NCI-H187 treated with DMSO at 0.1 percent for 48 hours (cell line): ENCODE data around the gene AP1G2.

Experiments used
- DNase-seq: peaks from one replicate; lab custom pipeline; 2025; lab: John Stamatoyannopoulos, UW

The AP1G2 gene

DNA sequence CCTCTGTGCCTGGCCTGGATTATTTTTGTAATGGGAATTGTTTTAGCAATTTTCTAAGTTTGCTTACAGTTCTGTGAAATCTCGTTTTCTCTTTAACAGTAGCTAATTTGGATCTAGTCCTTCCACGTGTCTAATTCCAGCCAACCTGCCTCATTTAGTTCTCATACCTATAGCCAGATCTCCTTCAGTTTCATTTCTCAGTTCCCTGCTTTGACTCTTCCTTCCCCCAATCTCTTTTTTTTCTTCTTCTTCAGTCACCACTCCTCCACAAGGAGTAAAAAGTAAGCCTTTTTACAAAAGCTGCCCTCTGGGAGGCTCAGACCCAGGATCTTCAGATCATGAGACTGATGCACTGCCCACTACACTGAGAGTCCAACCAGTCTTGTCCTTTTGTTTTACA is 10.1 kb downstream of the AP1G2 start:
- no peak for DNase-seq

DNA sequence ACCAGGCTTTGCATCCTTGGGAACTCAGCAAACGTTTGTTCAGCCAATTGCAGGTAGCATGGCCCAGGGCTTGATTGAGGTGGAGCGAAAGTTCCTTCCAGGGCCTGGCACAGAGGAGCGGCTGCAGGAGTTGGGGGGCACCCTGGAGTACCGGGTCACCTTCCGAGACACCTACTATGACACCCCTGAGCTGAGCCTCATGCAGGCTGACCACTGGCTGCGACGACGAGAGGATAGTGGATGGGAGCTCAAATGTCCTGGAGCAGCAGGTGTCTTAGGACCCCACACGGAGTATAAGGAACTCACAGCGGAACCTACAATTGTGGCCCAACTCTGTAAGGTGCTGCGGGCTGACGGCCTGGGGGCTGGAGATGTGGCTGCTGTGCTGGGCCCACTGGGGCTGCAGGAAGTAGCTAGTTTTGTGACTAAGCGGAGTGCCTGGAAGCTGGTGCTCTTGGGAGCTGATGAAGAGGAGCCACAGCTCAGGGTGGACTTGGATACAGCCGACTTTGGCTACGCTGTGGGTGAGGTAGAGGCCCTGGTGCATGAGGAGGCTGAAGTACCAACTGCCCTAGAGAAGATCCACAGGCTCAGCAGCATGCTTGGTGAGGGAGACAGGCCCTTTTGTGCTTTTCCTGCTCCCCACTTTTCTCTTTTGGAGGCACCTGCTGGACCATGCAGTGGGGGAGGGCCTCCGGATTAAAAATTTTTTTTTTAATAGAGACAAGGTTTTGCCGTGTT is 10.7 kb downstream of the AP1G2 start:
- DNase-seq = no peak

DNA sequence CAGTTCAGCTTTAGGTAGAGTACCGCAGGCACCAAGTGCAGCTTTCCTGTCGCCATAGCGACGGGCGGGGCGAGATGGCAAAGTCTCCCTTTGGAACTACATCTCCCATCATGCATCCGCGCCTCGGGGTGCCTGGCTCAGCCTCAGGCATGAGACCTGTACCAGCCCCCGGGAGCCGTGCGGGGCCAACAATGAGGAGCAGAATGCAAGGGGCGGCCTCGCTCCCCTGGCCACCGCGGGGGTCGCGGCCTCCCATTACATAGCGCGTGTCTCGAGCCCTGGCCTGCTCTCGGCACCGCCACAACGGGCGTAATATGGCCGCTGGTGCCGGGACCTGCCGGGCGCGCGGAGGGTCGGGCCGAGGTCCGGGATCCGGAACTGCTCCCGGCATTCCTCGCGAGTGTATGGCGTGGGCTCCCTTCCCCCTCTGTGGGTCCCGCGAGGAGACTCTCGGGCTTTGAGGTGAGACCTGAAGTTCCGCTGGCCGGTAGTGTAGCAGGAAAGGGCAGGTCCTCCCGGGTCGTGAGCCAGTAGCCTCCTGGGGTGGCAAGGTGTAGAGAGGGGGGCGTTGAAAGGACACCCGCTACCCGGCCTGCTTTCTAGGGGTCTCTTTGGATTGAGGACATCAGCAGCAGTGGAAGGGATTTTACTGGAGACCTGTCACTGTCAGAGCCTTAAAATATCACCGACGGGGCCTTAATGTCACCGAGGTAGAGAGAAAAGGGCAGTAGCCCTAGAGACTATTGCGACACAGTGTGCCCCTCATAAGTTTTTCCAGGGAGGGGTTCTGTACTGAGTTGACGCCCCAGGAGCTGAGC is 11.5 kb downstream of the AP1G2 start, which contains the start of gene THTPA:
THTPA (plus strand) TSS at position 390 of the 818 bp plus-strand sequence. CDS start 487 bp downstream, outside the sequence.
- DNase-seq = peak; percentile 50

DNA sequence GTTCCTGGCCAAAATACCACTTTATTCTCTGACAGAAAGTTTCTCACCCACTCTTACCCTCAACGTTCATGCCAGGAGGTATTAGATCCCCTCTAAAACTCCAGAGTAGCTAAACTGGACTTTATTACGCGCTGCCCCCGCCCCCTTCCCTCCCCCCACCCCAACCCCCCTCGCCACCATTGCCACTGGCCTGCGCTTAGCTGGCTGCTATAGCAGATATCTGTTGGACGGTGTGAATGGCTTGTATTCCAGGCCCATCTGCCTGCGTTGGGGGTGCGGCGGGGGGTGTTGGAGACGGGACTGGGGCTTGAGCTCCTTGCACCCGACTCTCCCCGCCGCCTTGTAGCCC is 12.1 kb downstream of the AP1G2 start:
- DNase-seq = no peak

DNA sequence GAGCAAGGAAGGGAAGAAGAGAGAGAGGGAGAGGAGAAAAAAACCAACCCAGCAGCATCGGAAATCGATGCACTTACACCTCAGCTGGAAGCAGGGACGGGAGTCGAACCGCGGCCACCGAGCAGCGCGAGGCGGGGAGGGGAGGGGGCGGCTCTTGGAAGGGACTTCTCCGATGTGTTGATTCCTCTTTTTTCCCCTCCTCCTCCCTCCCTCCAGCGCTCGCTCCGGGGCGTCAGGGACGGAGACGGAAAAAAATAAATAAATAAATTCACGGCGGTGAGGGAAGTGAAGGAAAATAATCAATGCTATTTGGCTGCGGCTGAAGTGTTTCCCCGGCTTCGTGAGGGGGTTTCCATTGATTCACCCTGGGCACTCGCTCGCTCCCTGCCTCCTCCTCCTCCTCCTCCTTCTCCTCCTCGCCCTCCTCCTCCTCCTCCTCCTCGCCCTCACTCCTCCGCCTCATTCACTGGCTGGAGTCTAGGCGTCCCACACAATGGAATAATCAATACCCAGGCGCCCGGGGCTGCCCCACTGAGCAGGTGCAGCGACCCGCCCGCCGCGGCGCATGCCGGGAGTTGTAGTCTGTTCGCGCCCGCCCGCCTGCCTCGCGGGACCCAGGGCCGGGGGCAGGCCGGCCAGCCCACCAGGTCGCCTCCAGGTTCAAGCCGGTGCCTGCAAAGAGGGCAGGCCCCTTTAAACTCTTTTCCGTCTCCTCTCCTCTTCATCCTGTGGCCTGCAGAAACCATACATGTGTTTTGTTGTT is 16.1 kb downstream of the AP1G2 start, which contains the start of gene ZFHX2:
ZFHX2 (minus strand) TSS at position 500 of the 763 bp plus-strand sequence. CDS start 16,440 bp downstream, outside the sequence.
- DNase-seq = peak; percentile 59

DNA sequence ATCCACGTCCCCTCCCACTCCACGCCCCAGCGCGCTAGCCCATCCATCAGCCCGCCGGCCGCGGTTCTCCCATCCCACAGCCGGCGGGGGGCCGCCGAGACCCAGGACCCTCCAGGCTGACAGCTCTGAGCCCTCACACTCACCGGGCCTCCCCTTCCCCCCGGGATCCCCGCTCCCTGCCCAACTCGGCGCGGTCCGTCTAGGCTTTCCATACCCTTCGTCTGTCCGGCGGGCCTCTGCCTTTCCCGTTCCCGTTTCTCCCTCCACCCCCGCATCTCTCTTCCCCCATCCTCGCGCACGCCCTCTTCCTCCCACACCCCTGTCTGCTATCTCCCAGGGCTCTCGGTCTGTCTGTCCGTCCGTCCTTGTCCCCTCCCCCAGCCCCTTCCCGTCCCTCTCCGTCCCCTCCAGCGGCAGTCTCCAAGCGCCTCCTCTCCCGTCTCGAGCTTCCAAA is 16.8 kb downstream of the AP1G2 start:
- no peak for DNase-seq

DNA sequence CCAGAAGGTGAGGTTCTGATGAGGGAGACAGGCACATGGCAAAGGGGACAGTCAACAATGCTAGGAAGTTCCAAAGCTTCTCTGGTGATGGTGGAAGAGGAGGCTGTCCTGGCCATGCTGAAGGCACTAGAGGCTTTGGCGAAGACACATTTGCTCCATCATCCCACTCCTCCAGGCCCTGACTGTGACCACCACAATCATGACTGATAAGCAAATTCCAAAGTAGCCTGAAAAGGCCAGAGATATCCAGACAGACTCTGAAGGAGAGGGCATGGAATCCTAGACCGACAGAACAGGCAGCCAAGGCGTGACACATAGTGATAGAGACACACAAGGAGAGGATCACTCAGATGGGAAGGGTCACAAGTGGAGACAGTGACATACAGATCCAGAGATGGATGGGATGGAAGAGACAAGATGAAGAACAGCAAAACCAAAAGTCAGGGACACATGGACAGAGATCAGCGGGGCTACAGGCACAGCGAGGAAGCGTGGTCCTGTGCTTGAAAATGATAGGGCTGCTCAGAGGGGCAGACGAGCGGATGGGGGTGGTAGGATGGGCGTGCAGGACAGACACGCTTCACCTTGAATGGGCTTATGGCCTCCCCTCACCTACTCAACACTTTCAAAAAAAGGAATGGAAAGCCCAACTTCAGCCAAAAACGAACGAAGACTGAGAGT is 17.3 kb downstream of the AP1G2 start:
- DNase-seq = no peak

DNA sequence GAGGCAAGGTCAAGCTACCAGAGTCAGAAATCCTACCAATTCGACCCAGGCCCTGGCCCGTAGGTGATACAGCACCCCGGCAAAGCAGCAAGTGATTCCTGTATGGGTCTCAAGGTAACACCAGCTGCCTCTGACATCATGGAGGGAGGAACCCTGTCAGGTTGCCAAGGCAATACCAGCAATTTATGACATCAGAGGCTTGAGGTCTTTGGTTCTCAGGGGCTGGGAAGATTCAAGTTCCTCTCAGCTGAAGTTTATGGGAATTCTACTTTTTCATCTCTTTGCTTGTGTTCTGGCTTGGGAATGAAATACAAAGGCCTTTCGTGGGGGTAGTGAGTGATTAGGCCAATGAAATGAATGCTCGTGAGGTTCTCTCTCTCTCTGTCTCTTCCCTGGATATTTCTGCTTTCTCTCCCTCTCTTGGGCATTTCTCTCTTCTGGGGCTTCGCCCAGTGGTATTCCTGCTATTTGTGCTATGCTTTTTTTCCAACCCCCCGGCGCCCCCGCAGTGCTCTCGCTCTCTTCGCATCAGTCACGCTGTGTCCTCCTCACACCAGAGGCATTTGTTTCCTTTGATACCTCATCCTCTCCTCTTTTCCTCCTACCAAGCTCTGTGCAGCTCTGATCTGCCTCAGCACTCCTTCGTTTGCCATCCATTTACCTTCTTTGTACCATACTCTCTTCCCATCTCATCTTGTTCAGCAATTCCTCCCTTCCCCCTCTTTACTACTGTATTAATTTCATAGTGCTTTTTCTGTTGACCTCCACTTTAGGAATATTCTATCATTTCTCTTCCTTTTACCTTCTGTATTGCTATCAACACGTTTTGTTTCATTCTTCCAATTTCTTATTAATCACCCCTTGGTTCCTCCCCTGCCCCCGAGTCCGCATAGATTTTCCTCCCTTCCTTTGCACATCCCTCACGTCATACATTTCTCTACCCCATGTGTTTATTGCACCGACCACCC is 19.0 kb downstream of the AP1G2 start:
- no peak for DNase-seq

DNA sequence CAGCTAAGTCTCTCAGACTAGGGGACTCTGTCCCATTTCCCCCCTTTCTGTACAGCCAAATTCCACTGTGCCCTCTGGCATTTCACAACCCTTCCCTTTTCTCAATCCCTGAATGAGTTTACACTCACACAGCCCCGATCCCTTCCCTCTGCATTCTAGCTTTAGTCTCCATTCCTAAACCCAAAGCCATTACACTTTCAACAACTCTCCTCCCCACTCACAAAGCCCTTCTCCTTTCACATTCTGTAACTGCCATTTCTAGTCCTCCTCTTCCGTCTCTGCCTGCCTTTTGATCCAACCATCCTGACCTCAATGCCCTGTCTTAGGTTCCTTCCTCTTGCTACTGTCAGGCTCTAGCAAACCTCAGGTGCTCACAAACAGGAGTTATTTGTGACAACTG is 19.7 kb downstream of the AP1G2 start:
- DNase-seq = no peak

DNA sequence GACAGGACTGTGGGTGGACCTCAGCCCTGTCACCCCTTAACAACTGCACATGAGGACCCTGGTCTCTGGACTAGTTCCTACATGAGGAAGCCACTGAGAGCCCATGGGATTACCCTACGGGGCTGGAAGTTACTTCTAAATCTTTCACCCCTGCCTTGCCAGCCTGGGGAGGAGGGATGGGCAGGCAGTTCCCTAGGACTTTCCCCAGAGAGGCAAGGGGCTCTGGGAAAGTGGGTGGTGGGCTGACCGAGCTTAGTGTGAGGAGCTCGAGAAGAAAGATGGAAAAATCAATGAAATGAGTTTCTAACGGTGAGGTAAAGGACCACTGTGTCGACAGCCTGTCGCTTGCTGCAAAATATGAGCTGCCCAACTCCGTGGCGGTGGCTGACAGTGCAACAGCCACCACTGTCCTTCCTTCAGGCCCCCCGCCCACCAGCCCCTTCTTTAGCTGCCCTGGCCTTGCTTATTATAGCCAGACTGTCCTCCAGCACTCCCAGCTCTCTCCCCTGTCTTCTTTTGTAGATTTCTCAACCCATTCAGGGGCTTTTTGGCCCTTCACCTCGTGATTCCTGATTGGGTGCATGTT is 21.0 kb downstream of the AP1G2 start:
- DNase-seq = no peak

DNA sequence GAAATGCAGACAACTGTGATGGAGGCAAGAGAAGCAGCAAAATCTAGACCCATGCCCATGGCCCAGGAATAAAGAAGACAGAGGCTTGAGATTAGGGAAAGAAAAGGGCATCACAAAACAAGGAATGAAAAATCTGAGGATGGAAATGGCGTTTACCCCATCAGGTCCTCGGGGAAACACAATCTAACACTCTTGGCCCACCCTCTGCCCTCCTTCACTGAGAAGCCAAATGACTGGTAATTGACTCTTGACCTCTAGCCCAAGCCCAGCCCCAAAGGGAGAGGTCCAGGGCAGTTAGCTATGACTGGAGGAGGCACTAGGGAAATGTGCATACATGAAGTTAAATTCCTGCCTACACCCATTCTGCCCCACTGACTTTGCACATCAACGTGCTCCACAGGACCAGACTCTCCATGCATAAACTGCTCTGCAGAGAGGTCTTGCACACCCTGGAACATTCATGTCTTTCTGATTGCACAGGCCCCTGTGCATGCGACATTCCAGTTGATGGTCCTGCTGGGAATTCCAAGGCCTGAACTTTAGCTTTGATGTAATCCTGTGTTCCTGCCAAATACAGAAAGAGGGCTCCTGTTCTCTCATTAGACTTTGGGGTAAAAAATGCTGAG is 21.7 kb downstream of the AP1G2 start:
- no peak for DNase-seq

DNA sequence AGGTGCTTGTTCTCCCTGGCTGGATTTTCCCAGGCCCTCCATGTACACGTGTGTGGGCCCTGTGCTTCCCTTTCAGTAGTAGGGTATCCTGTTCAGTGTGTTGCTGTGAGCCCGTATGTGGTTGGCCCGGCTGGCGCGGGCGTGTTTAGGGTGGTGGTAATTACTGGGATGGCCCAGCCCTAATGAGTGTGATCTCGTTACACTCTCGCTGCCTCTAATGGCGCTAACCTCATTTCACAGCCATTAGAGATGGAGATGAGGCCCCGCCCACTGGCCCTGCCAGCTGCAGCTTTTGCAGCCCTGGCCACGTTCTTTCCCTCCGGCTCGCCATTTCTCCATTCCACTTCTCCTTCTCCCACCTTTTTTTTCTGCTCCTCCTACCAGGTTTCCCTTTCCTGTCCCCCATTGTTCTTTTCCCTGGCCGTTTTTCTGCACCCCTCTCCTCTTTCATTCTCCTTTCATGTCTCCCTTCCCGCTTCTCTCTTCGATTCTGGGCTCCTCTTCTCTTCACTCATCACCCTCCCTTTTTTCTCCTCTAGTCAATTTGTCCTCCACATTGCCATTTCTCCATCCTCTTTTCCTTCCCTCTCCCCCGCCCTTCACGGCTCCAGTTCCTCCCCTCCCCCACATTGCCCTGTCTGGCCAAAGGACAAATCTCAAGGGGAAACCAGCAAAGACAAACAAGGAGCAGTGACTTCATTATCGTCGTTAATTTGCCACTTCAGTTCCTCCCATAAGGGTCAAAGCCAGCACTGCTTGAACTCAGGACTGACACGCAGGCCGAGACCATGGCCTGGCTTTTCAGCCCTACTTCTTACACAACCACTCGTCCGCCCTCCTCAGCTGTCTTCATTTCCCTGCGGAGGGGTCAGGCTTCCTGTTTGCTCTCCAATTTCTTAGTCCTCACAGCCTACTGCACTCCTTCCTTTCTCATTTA is 22.8 kb downstream of the AP1G2 start:
- peak; percentile 81 for DNase-seq

DNA sequence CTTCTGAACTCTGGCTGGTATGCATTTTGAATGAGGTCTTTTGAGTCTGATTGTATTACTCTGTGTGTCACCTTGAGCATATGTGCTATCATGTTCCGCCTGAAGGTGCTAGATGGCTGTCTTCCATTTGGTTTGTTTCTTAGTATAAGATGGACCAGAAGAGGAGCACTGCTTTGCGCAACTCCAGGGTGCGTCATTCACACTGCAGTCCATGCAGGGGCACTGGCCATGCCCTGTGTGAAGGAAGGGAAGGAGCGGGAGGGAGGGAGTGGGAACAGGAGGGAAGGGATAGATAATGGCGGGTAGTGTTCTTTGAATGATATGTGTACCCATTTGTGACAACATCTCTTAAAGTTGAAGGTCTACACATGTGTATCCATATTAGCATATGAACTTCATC is 24.2 kb downstream of the AP1G2 start:
- no peak for DNase-seq

DNA sequence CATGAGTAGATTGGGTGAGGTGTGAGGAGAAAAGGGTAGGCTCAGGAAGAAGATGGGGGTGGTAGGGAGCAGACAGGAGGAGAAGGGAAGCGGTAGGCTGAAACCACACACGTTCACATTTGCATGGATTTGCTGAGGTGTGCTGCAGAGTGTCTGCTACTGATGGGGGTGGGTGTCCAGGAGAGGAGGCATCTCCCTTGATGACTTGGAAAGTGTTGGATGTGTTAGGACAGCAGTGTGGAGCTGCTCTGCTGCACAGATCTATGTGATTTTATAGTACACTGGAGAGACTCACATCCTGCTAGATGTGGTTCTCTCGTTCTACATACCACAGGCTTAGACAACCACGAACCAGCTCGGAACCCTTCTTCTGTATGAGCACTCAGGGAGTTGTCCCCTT is 25.3 kb downstream of the AP1G2 start:
- no peak for DNase-seq

DNA sequence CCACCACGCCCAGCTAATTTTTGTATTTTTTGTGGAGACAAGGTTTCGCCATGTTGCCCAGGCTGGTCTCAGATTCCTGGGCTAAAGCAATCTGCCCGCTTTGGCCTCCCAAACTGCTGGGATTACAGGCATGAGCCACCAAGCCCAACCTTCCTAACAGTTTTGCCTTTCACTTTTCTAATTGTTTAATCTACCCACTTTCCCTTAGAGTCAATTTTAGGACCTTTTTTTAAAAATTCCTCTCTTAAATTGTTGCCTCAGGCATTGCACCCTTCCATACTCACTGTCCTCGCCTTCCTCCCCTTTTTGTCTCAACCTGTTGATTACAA is 27.5 kb downstream of the AP1G2 start:
- DNase-seq = no peak

DNA sequence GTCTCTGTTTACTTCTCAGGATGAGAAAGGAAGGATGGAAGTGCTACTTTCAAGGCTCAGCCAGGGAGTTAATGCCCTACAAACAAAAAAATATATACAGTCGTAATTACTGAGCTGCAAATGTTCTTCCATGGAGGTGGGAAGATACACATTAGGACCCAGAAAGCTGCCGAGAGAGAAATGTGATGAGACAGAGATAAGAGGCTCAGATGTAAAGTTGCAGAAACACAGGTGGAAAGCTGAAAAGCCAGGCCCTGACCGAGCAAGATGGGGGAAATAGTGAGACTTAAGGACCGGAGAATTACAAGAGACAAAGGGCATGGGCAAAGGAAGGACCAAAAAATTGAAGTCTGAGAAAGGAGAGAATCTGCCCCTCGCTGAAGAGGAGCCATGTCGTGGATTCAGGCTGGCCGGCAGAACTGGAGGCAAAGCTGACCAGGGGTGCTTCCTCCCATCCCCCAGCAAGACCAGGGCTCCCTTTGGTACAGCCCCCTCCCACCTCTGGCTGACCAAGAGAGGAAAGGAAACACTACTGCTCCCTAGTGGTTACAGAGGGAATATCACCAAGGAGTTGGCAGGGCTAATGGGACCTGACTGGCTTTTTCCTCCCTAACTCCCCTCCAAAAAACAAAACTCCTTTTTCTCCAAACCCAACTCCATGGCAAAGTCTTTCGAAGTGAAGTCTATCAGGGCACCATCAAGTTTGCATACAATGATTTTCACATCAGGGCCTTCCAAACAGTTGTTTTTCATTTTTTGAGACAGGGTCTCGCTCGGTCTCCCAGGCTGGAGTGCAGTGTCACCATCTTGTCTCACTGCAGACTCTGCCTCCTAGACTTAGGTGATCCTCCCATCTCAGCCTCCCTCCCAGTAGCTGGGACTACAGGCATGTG is 28.1 kb downstream of the AP1G2 start:
- DNase-seq = peak; percentile 15

DNA sequence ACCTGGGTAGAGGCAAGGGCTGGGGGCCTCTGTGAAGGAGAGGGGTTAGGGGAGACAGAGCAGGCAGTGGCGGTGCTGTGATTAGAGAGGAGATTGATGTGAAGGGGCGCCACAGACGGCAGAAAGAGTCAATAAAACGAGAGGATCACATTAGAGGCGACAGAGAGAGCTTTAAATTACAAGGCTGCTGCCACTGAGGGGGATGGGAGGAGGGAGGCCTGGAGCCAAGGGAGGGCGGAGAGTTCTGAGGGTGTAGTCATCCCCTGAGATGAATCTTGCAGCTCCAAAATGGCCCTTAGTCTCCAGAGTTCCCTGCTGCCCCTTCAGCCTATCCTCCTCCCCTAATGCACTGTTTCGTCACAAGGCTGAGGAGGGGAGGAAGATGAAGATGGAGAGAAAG is 28.8 kb downstream of the AP1G2 start:
- no peak for DNase-seq
